SU-DHL-6 (cell line): ENCODE measurements around the gene IGFBP4.
A peak's percentile ranks its signal among the peaks of the same experiment; 100 is the strongest.

ENCODE experiments used
- H2AFZ ChIP-seq: fragments of 200-600 bp; sonication (generic); 2 replicates; pipeline ENCODE4 v1.6.1; 2014; ENCODE audit warnings: low read depth, mild to moderate bottlenecking, moderate library complexity, mixed read lengths, antibody characterized with exemption, low read length; ENCODE audit not compliant: severe bottlenecking
- H3F3A ChIP-seq: fragments of 200-600 bp; shearing (Covaris generic); 2 replicates; pipeline ENCODE4 v1.6.0; 2016; ENCODE audit warnings: antibody characterized with exemption, mild to moderate bottlenecking; ENCODE audit not compliant: insufficient read depth
- H3K27ac ChIP-seq: fragments of 200-600 bp; sonication (generic); 2 replicates; pipeline ENCODE4 v1.5.1; 2016; ENCODE audit warnings: low read depth, mild to moderate bottlenecking, low read length, moderate library complexity, mixed read lengths
- H3K27me3 ChIP-seq: fragments of 200-600 bp; sonication (generic), shearing (Covaris generic); 2 replicates; pipeline ENCODE4 v1.6.0; 2014; ENCODE audit warnings: mild to moderate bottlenecking, low read length
- H3K36me3 ChIP-seq: fragments of 200-600 bp; sonication (generic); 2 replicates; pipeline ENCODE4 v1.6.1; 2014; ENCODE audit warnings: mild to moderate bottlenecking, low read length, mixed read lengths
- H3K4me2 ChIP-seq: fragments of 300-600, 200-600 bp; shearing (Covaris generic), sonication (generic); 2 replicates; pipeline ENCODE4 v1.6.0; 2014; ENCODE audit warnings: low read length, low read depth, mild to moderate bottlenecking; ENCODE audit not compliant: poor library complexity, severe bottlenecking
- H3K4me3 ChIP-seq: fragments of 200-600 bp; sonication (generic); 2 replicates; pipeline ENCODE4 v1.5.1; 2014; ENCODE audit warnings: antibody characterized with exemption, low read length, mild to moderate bottlenecking, mixed read lengths; ENCODE audit not compliant: insufficient read depth, poor library complexity, severe bottlenecking
- H3K79me2 ChIP-seq: fragments of 200-600 bp; sonication (generic); 2 replicates; pipeline ENCODE4 v1.6.1; 2014; ENCODE audit warnings: mild to moderate bottlenecking, low read length, moderate library complexity; ENCODE audit not compliant: insufficient read depth
- H3K9ac ChIP-seq: fragments of 200-600 bp; sonication (generic); 2 replicates; pipeline ENCODE4 v1.7.0; 2014; ENCODE audit warnings: mild to moderate bottlenecking, low read length
- H3K9me2 ChIP-seq: fragments of 200-600 bp; sonication (generic); replicated peaks from 2 replicates; pipeline ENCODE4 v1.6.1; 2014; ENCODE audit warnings: low read length; ENCODE audit not compliant: insufficient read depth
- H3K9me3 ChIP-seq: fragments of 200-600 bp; sonication (generic); 2 replicates; pipeline ENCODE4 v1.6.1; 2014; ENCODE audit warnings: low read length, mixed read lengths; ENCODE audit not compliant: insufficient read depth
- H4K20me1 ChIP-seq: fragments of 200-600 bp; sonication (generic); 2 replicates; pipeline ENCODE4 v1.6.1; 2014; ENCODE audit warnings: low read depth, mild to moderate bottlenecking, antibody characterized with exemption, low read length, moderate library complexity, mixed read lengths
- EZH2phosphoT487 ChIP-seq: fragments of 200-600 bp; sonication (generic), shearing (Covaris generic); conservative IDR thresholded peaks from 2 replicates; pipeline ENCODE4 v1.6.1; 2018; ENCODE audit warnings: mild to moderate bottlenecking, antibody characterized with exemption, low read length, moderate library complexity, mixed read lengths
- TF ChIP-seq, protein P1 (sequence below): fragments of 200-600 bp; sonication (generic); IDR thresholded peaks from one replicate; pipeline ENCODE4 v1.5.1; 2017; ENCODE audit warnings: antibody characterized with exemption, mild to moderate bottlenecking, low read length, moderate library complexity; ENCODE audit not compliant: insufficient read depth, poor library complexity, severe bottlenecking

Gene IGFBP4

DNA sequence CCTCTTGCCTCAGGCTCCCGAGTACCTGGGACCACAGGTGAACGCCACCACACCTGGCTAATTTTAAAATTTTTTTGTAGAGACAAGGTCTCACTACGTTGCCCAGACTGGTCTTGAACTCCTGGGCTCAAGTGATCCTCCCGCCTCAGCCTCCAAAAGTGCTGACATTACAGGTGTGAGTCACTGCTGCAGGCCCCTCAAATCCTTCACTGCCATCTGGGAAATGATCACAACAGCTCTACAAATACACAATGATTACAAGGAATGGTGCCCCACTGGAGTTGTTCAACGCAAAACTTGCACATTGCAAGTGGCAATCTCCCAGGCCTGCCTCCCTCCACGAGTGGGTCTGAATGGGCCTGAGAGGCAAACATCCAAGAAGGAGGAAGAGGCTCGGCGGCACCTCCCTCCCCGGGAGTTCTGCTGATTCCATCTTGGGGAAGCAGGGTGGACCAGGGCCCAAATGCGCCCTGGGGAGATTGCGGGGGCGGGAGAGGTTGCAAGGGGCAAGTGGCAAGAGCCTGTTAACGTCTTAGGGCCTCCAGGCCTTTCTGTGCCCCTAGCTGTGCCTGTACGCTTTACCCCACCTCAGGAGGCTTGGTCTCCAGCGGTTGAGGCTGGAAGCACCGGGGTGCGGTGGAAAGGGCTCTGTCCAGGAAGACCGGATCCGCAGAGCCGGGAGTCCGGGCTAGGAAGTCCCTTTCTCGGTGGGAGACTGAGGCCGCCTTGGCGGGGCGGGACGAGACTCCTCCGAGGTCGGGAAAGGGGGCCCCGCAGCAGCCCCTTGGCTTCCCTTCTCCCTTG is 656 bp upstream of the IGFBP4 start:
- no peaks in the 10 kb centered on the region for H3K9me3 ChIP-seq
- H3K79me2 ChIP-seq, result no peaks in the 10 kb centered on the region
- H3K4me2 ChIP-seq, result no peak overlapping the region
- H3K4me3 ChIP-seq, result no peak overlapping the region
- no peaks in the 10 kb centered on the region for H3K36me3 ChIP-seq
- no peaks in the 10 kb centered on the region for H3F3A ChIP-seq
- no peak overlapping the region for H2AFZ ChIP-seq
- no peak overlapping the region for H3K27ac ChIP-seq
- no peaks in the 10 kb centered on the region for H4K20me1 ChIP-seq
- no peak for TF ChIP-seq EZH2phosphoT487
- TF ChIP-seq, protein P1, sequence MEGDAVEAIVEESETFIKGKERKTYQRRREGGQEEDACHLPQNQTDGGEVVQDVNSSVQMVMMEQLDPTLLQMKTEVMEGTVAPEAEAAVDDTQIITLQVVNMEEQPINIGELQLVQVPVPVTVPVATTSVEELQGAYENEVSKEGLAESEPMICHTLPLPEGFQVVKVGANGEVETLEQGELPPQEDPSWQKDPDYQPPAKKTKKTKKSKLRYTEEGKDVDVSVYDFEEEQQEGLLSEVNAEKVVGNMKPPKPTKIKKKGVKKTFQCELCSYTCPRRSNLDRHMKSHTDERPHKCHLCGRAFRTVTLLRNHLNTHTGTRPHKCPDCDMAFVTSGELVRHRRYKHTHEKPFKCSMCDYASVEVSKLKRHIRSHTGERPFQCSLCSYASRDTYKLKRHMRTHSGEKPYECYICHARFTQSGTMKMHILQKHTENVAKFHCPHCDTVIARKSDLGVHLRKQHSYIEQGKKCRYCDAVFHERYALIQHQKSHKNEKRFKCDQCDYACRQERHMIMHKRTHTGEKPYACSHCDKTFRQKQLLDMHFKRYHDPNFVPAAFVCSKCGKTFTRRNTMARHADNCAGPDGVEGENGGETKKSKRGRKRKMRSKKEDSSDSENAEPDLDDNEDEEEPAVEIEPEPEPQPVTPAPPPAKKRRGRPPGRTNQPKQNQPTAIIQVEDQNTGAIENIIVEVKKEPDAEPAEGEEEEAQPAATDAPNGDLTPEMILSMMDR, result no peak
- H3K9ac ChIP-seq, result no peak overlapping the region
- H3K27me3 ChIP-seq, result 0 out of 2 replicates have a peak, but pooled peaks cover 4% of the 10 kb centered on the region
- H3K9me2 ChIP-seq, result no peaks in the 10 kb centered on the region

DNA sequence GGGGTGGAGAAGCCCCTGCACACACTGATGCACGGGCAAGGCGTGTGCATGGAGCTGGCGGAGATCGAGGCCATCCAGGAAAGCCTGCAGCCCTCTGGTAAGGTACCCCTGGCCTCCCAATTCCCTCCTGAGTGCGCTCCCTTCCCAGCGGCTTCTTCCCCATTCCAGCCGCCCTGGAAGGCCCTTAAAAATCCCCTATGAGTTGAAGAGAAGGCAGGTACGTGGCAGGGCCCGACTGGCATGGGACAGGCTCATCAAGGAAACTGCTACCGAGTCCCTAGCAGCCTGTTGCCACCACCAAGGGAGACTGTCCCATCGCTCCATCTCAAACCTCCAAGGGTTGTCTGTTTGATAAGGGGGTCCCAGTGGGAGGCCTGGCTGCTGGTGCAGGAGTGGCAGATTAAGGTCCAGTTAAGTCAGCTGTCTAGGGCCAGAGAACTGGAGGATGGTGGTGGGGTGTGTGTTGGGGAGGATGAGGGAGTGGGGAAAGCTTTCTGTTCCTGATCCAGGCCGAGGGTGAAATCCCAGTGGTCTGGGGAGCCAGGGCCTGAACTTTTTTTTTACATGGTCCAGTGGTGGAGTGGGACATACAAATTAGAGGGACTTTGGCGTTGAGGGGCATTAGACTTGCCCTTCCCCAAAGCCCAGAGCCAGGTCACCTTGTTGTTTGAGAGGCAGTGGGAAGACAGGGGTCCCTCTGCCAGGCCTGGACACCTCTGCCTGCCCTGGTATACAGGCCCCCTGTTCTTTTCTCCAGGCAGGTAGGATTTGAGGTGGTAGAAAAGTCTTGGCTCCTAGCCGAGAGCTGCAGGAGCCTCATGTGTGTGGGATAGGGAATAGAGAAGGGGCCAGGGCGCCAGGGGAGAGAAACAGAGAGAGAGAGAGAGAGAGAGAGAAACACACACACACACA is 994 bp downstream of the IGFBP4 start:
- H3K9me3 ChIP-seq, result no peaks in the 10 kb centered on the region
- H3K9ac ChIP-seq, result no peak overlapping the region
- no peaks in the 10 kb centered on the region for H3K36me3 ChIP-seq
- H3K79me2 ChIP-seq, result no peaks in the 10 kb centered on the region
- H3K4me3 ChIP-seq, result no peak overlapping the region
- no peaks in the 10 kb centered on the region for H3F3A ChIP-seq
- peak overlapping the region; percentile 50 for H3K4me2 ChIP-seq
- no peaks in the 10 kb centered on the region for H4K20me1 ChIP-seq
- H3K27ac ChIP-seq, result no peak overlapping the region
- no peaks in the 10 kb centered on the region for H3K9me2 ChIP-seq
- TF ChIP-seq EZH2phosphoT487, result no peak
- TF ChIP-seq, protein P1, result no peak
- no peak overlapping the region for H2AFZ ChIP-seq
- H3K27me3 ChIP-seq, result 0 out of 2 replicates have a peak, but pooled peaks cover 4% of the 10 kb centered on the region

GRCh38 chr17:40445751-40446468 is 2.7 kb downstream of the IGFBP4 start:
- H3F3A ChIP-seq, result no peaks in the 10 kb centered on the region
- H2AFZ ChIP-seq, result no peak overlapping the region
- no peak for TF ChIP-seq EZH2phosphoT487
- TF ChIP-seq, protein P1, result no peak
- H3K9ac ChIP-seq, result no peak overlapping the region
- H3K27ac ChIP-seq, result no peak overlapping the region
- H3K36me3 ChIP-seq, result no peaks in the 10 kb centered on the region
- no peaks in the 10 kb centered on the region for H3K9me3 ChIP-seq
- H3K79me2 ChIP-seq, result no peaks in the 10 kb centered on the region
- H3K27me3 ChIP-seq, result 0 out of 2 replicates have a peak, but pooled peaks cover 4% of the 10 kb centered on the region
- H4K20me1 ChIP-seq, result no peaks in the 10 kb centered on the region
- H3K4me2 ChIP-seq, result no peak overlapping the region
- H3K4me3 ChIP-seq, result no peak overlapping the region
- no peaks in the 10 kb centered on the region for H3K9me2 ChIP-seq
